H9 (cell line): ENCODE results near the gene IRAK1. TPM values are rescaled to one million over a fixed set of nuclear protein-coding genes. Genes with fewer than 3 reads are reported as not detected.

Experiments used
- DNase-seq: peaks from one replicate; pipeline ENCODE4 v3.0.0-alpha.2; 2017
- H2AFZ ChIP-seq: one replicate; pipeline ENCODE4 v1.6.1; 2013; ENCODE audit warnings: mild to moderate bottlenecking, low read length, control low read depth, moderate library complexity
- H2AK5ac ChIP-seq: 2 replicates; pipeline ENCODE4 v1.6.1; 2013; ENCODE audit warnings: low read length, control low read depth, mixed read lengths; ENCODE audit not compliant: insufficient read length
- H2BK120ac ChIP-seq: one replicate; pipeline ENCODE4 v1.6.1; 2013; ENCODE audit warnings: low read depth, mild to moderate bottlenecking, low read length, control low read depth, inconsistent platforms; ENCODE audit not compliant: poor library complexity, severe bottlenecking
- H2BK12ac ChIP-seq: 2 replicates; pipeline ENCODE4 v1.6.1; 2013; ENCODE audit warnings: low read length, control low read depth, mixed read lengths, low read depth; ENCODE audit not compliant: insufficient read length
- H2BK15ac ChIP-seq: 2 replicates; pipeline ENCODE4 v1.6.1; 2013; ENCODE audit warnings: low read depth, low read length, control low read depth
- H2BK20ac ChIP-seq: one replicate; pipeline ENCODE4 v1.6.1; 2013; ENCODE audit warnings: low read depth, mild to moderate bottlenecking, low read length, control low read depth, inconsistent platforms; ENCODE audit not compliant: poor library complexity, severe bottlenecking
- H2BK5ac ChIP-seq: 2 replicates; pipeline ENCODE4 v1.6.1; 2013; ENCODE audit warnings: low read length, control low read depth, mixed read lengths; ENCODE audit not compliant: insufficient read length
- H3K14ac ChIP-seq: 2 replicates; pipeline ENCODE4 v1.6.1; 2013; ENCODE audit warnings: low read length, control low read depth; ENCODE audit not compliant: insufficient read depth
- H3K18ac ChIP-seq: 2 replicates; pipeline ENCODE4 v1.6.1; 2013; ENCODE audit warnings: low read depth, mild to moderate bottlenecking, mixed read lengths, low read length, control low read depth; ENCODE audit not compliant: insufficient read length
- H3K23ac ChIP-seq: 2 replicates; pipeline ENCODE4 v1.6.1; 2013; ENCODE audit warnings: low read length, control low read depth, mixed read lengths, low read depth; ENCODE audit not compliant: insufficient read length
- H3K23me2 ChIP-seq: 2 replicates; pipeline ENCODE4 v1.6.1; 2013; ENCODE audit warnings: low read depth, mild to moderate bottlenecking, mixed read lengths, low read length, control low read depth; ENCODE audit not compliant: insufficient read length, poor library complexity, severe bottlenecking
- H3K27ac ChIP-seq: 2 replicates; pipeline ENCODE4 v1.5.1; 2013; ENCODE audit warnings: low read length, control low read depth, mixed read lengths, low read depth; ENCODE audit not compliant: insufficient read length
- H3K27me3 ChIP-seq: 2 replicates; pipeline ENCODE4 v1.6.1; 2013; ENCODE audit warnings: low read length, control low read depth, inconsistent platforms; ENCODE audit not compliant: insufficient read depth
- H3K4ac ChIP-seq: 2 replicates; pipeline ENCODE4 v1.6.1; 2013; ENCODE audit warnings: low read depth, mild to moderate bottlenecking, control low read depth, inconsistent platforms, low read length, moderate library complexity
- H3K4me1 ChIP-seq: 2 replicates; pipeline ENCODE4 v1.6.1; 2013; ENCODE audit warnings: low read length, control low read depth, inconsistent platforms; ENCODE audit not compliant: insufficient read depth
- H3K4me2 ChIP-seq: 2 replicates; pipeline ENCODE4 v1.6.1; 2013; ENCODE audit warnings: low read length, control low read depth, mixed read lengths; ENCODE audit not compliant: insufficient read length, insufficient read depth
- H3K56ac ChIP-seq: 2 replicates; pipeline ENCODE4 v1.6.1; 2013; ENCODE audit warnings: low read depth, mild to moderate bottlenecking, mixed read lengths, low read length, control low read depth; ENCODE audit not compliant: insufficient read length
- H3K79me1 ChIP-seq: 2 replicates; pipeline ENCODE4 v1.6.1; 2013; ENCODE audit warnings: low read depth, mild to moderate bottlenecking, moderate library complexity, low read length, control low read depth, inconsistent platforms; ENCODE audit not compliant: insufficient read depth, poor library complexity, severe bottlenecking
- H3K79me2 ChIP-seq: 2 replicates; pipeline ENCODE4 v1.6.1; 2013; ENCODE audit warnings: low read length, control low read depth, inconsistent platforms; ENCODE audit not compliant: insufficient read depth
- H3K9ac ChIP-seq: 2 replicates; pipeline ENCODE4 v1.6.1; 2013; ENCODE audit warnings: low read length, control low read depth, mixed read lengths; ENCODE audit not compliant: insufficient read length; ENCODE audit errors: extremely low read depth
- H3K9me3 ChIP-seq: one replicate; pipeline ENCODE4 v1.6.1; 2013; ENCODE audit warnings: low read depth, low read length, inconsistent platforms; ENCODE audit not compliant: control insufficient read depth
- H3T11ph ChIP-seq: one replicate; pipeline ENCODE4 v1.6.1; 2013; ENCODE audit warnings: mild to moderate bottlenecking, low read length, control low read depth, inconsistent platforms
- H4K20me1 ChIP-seq: one replicate; pipeline ENCODE4 v1.6.1; 2013; ENCODE audit not compliant: control insufficient read depth, insufficient read length, insufficient read depth
- H4K5ac ChIP-seq: 2 replicates; pipeline ENCODE4 v1.6.1; 2013; ENCODE audit warnings: low read depth, mild to moderate bottlenecking, mixed read lengths, low read length, control low read depth; ENCODE audit not compliant: insufficient read length
- H4K8ac ChIP-seq: replicated peaks from 2 replicates; pipeline ENCODE4 v1.6.1; 2013; ENCODE audit warnings: low read length, control low read depth, mixed read lengths, low read depth; ENCODE audit not compliant: insufficient read length
- H4K91ac ChIP-seq: 2 replicates; pipeline ENCODE4 v1.6.1; 2013; ENCODE audit warnings: low read depth, mild to moderate bottlenecking, moderate library complexity, mixed read lengths, low read length, control low read depth; ENCODE audit not compliant: insufficient read length
- H3K27ac Mint-ChIP-seq, 3 experiments: 2 replicates in 2 of 3; 3 replicates in 1 of 3; pipeline ENCODE4 v1.8.0; 2020 to 2021; ENCODE audit warnings: mixed read lengths in 3 of 3, mild to moderate bottlenecking in 1 of 3, moderate library complexity in 1 of 3
- H3K27me3 Mint-ChIP-seq: 2 replicates; pipeline ENCODE4 v1.8.0; 2021; ENCODE audit warnings: low read depth, mild to moderate bottlenecking, moderate library complexity, mixed read lengths
- H3K36me3 Mint-ChIP-seq, 3 experiments: 2 replicates in 2 of 3; 3 replicates in 1 of 3; pipeline ENCODE4 v1.8.0; 2020 to 2021; ENCODE audit warnings: low read depth in 3 of 3, mixed read lengths in 3 of 3; ENCODE audit not compliant: insufficient read depth in 1 of 3
- H3K4me1 Mint-ChIP-seq, 2 experiments: 2 replicates each; pipeline ENCODE4 v1.8.0; 2020; ENCODE audit warnings: mixed read lengths in 2 of 2
- H3K4me3 Mint-ChIP-seq, 2 experiments: 2 replicates in 1 of 2; 3 replicates in 1 of 2; pipeline ENCODE4 v1.8.0; 2020 to 2021; ENCODE audit warnings: mild to moderate bottlenecking in 2 of 2, mixed read lengths in 2 of 2, moderate library complexity in 1 of 2
- H3K9me3 Mint-ChIP-seq, 2 experiments: 2 replicates in 1 of 2; 3 replicates in 1 of 2; pipeline ENCODE4 v1.8.0; 2020; ENCODE audit warnings: mild to moderate bottlenecking in 2 of 2, mixed read lengths in 2 of 2, moderate library complexity in 1 of 2
- WGBS: extraction: QIAGEN DNeasy Blood & Tissue Kit; methylation state at CpG from one replicate; pipeline ENCODE4 v1.1.7; 2013; ENCODE audit warnings: missing lambda C conversion rate, low lambda C conversion rate, mixed read lengths; ENCODE audit not compliant: insufficient read length; ENCODE audit errors: extremely low coverage; 5-methylcytosine and 5-hydroxymethylcytosine counted together
- total RNA-seq: library from RNA; stranded (reverse); gene quantifications from 2 replicates; pipeline ENCODE4 v1.2.1, GENCODE V29; 2021
- TF ChIP-seq, protein P1 (sequence below): fragments of 200-600 bp; sonication (generic); conservative IDR thresholded peaks from 3 replicates; pipeline ENCODE4 v1.8.0; 2021; ENCODE audit warnings: antibody characterized with exemption, mild to moderate bottlenecking

Gene IRAK1
- total RNA-seq, 1 experiment from 2014 or later: 98.4 TPM

DNA sequence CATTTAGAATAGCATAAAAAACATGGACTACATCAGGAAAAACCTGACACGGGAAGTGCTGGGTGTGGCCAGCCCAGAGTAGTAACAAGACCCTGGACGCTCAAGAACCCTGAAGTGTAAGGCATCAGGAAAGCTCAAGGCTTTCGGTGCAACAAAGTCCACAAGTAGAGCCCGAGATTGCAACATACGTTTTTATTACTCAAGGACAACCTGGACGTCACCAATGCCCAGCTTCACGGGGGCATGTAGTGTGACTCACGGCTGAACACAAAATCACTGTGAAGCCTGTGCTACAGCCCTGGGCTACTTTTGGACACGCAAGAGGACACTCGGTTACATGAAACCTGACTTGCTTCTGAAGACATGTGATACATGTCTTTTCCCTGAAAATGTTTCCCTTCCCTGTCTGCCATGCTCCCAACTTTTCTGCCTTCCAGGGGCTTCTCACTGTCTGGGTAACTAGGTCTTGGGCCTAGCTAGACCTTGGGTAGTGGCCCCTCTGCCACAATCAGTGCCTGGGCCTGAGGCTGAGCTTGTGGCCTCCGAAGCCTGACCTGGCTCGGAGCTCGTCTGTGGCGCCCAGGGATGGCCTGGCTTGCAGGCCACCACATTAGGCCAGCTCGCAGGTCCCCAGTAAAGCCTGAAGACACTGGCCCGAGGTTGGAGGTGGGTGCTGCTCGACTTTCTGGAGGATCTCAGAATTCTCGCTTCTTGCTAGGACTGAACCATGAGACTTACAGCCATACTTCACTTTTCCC lies 9.2 kb downstream of the IRAK1 start:
- Mint-ChIP-seq H3K4me1 (peaks cover 0 to 5% of the 10 kb centered on the region in 2 experiments; a peak in 1 of 4 replicates), H3K9me3 (peaks cover 64 to 68% of the 10 kb centered on the region in 2 experiments), H3K4me3 (no peak overlapping the region), H3K36me3 (peaks cover 14 to 60% (median 36%) of the 10 kb centered on the region in 3 experiments; a peak in 6 of 7 replicates), H3K27me3 (no peaks in the 10 kb centered on the region; the same call in 1 of the 2 replicates), H3K27ac (no peak overlapping the region)
- H3K56ac ChIP-seq: no peak overlapping the region
- TF ChIP-seq, protein P1, sequence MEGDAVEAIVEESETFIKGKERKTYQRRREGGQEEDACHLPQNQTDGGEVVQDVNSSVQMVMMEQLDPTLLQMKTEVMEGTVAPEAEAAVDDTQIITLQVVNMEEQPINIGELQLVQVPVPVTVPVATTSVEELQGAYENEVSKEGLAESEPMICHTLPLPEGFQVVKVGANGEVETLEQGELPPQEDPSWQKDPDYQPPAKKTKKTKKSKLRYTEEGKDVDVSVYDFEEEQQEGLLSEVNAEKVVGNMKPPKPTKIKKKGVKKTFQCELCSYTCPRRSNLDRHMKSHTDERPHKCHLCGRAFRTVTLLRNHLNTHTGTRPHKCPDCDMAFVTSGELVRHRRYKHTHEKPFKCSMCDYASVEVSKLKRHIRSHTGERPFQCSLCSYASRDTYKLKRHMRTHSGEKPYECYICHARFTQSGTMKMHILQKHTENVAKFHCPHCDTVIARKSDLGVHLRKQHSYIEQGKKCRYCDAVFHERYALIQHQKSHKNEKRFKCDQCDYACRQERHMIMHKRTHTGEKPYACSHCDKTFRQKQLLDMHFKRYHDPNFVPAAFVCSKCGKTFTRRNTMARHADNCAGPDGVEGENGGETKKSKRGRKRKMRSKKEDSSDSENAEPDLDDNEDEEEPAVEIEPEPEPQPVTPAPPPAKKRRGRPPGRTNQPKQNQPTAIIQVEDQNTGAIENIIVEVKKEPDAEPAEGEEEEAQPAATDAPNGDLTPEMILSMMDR: no peak
- no peak overlapping the region for H3K4ac ChIP-seq
- no peak overlapping the region for H2BK20ac ChIP-seq
- WGBS: no CpG with 5 or more reads among the region's 18 CpGs
- no peak overlapping the region for H2BK5ac ChIP-seq
- H3K23me2 ChIP-seq: no peaks in the 10 kb centered on the region
- no peak overlapping the region for H3K27ac ChIP-seq
- H2BK12ac ChIP-seq: no peak overlapping the region
- H3K23ac ChIP-seq: no peak overlapping the region
- H3K4me2 ChIP-seq: no peak overlapping the region
- H2BK15ac ChIP-seq: no peak overlapping the region
- H4K91ac ChIP-seq: no peak overlapping the region
- H4K20me1 ChIP-seq: no peaks in the 10 kb centered on the region
- H3K79me1 ChIP-seq: no peaks in the 10 kb centered on the region
- no peak overlapping the region for H3K18ac ChIP-seq
- no peak overlapping the region for H3K14ac ChIP-seq
- H3T11ph ChIP-seq: no peak overlapping the region
- no peak overlapping the region for H2AFZ ChIP-seq
- H3K79me2 ChIP-seq: no peaks in the 10 kb centered on the region
- no peak overlapping the region for H3K9ac ChIP-seq
- DNase-seq: no peak
- H3K4me1 ChIP-seq: no peaks in the 10 kb centered on the region
- H4K5ac ChIP-seq: no peak overlapping the region
- H4K8ac ChIP-seq: no peak overlapping the region
- no peaks in the 10 kb centered on the region for H3K27me3 ChIP-seq
- no peak overlapping the region for H2AK5ac ChIP-seq
- H3K9me3 ChIP-seq: peaks cover 21% of the 10 kb centered on the region
- no peak overlapping the region for H2BK120ac ChIP-seq
